Fibroblast of pulmonary artery (primary cell): Measurements from ENCODE around the gene GPR68.

Source experiments
- DNase-seq: peaks from one replicate; pipeline ENCODE4 v3.0.0-alpha.2; 2010; ENCODE audit warnings: low read depth
- H3K4me3 ChIP-seq: replicated peaks from 2 replicates; pipeline ENCODE4 v1.5.1; 2011; ENCODE audit warnings: low read depth, mild to moderate bottlenecking, control low read depth, low read length, moderate library complexity
- TF ChIP-seq, protein P1 (sequence below): IDR thresholded peaks from 2 replicates; pipeline ENCODE4 v1.5.1; 2011; ENCODE audit warnings: mild to moderate bottlenecking, control low read depth, low read length, inconsistent platforms; ENCODE audit errors: missing control alignments

GPR68 gene

DNA sequence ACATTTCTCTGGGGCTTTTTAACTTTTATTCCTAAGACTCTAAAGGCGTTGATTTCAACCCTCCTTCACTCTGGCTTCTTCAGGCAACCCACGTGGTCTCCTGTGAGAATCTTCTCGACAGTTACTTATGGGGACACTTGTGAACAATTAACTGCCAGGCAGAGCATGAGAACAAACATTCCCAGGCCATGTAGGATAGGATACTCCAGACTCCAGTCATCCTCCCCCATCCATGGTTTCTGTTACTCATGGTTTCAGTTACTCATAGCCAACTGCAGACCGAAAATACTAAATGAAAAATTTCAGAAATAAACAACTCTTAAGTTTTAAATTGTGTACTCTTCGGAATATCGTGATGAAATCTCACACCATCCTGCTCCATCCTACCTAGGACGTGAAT, 19.5 kb downstream of the GPR68 start:
- TF ChIP-seq, protein P1, sequence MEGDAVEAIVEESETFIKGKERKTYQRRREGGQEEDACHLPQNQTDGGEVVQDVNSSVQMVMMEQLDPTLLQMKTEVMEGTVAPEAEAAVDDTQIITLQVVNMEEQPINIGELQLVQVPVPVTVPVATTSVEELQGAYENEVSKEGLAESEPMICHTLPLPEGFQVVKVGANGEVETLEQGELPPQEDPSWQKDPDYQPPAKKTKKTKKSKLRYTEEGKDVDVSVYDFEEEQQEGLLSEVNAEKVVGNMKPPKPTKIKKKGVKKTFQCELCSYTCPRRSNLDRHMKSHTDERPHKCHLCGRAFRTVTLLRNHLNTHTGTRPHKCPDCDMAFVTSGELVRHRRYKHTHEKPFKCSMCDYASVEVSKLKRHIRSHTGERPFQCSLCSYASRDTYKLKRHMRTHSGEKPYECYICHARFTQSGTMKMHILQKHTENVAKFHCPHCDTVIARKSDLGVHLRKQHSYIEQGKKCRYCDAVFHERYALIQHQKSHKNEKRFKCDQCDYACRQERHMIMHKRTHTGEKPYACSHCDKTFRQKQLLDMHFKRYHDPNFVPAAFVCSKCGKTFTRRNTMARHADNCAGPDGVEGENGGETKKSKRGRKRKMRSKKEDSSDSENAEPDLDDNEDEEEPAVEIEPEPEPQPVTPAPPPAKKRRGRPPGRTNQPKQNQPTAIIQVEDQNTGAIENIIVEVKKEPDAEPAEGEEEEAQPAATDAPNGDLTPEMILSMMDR, result no peak
- DNase-seq, result no peak
- H3K4me3 ChIP-seq, result no peak overlapping the region

- no peak overlapping the region for H3K4me3 ChIP-seq
- no peak for DNase-seq
- TF ChIP-seq, protein P1, result no peak
Observed at GRCh38 chr14:91223028-91223783, 21.3 kb downstream of the GPR68 start.

DNA sequence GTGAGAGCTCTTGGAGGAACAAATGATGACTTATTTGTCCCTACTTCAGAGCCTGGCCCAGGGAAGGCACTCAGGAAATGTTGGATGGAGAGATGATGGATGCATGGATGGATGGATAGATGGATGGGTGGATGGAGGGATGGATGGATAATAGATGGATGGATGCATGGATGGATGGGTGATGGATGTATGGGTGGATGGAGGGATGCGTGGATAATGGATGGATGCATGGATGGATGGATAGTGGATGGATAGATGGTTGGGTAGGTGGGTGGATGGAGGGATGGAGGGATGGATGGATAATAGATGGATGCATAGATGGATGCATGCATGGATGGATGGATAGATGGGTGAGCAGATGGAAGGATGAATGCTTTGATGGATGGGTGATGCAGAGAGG, 23.2 kb downstream of the GPR68 start:
- no peak overlapping the region for H3K4me3 ChIP-seq
- no peak for DNase-seq
- TF ChIP-seq, protein P1, result no peak

- H3K4me3 ChIP-seq, result no peak overlapping the region
- no peak for DNase-seq
- TF ChIP-seq, protein P1, result no peak
Observed at GRCh38 chr14:91220581-91221000, 23.9 kb downstream of the GPR68 start.

GRCh38 chr14:91219517-91220389, 24.8 kb downstream of the GPR68 start:
- TF ChIP-seq, protein P1, result no peak
- no peak for DNase-seq
- no peak overlapping the region for H3K4me3 ChIP-seq

GRCh38 chr14:91218014-91218413, 26.5 kb downstream of the GPR68 start:
- TF ChIP-seq, protein P1, result no peak
- no peak for DNase-seq
- H3K4me3 ChIP-seq, result no peak overlapping the region
